Bronchial epithelial cell (primary cell): Measurements from ENCODE around the gene ATG9A. TPM values are rescaled to one million over a fixed set of nuclear protein-coding genes. Genes with fewer than 3 reads are reported as not detected.

ENCODE experiments used
- DNase-seq: peaks from one replicate; pipeline ENCODE4 v3.0.0-alpha.2; 2010; ENCODE audit warnings: low read depth
- FAIRE-seq: peaks from 2 replicates; lab custom pipeline; 2011; peaks lifted over from hg19 to GRCh38; lab: Jason Lieb, UNC
- H3K27me3 ChIP-seq: 2 replicates; pipeline ENCODE4 v1.5.1; 2011; ENCODE audit warnings: low read length; ENCODE audit not compliant: control insufficient read depth, insufficient read depth
- H3K36me3 ChIP-seq: 2 replicates; pipeline ENCODE4 v1.5.1; 2011; ENCODE audit warnings: low read length; ENCODE audit not compliant: control insufficient read depth, insufficient read depth
- H3K4me3 ChIP-seq: 2 replicates; pipeline ENCODE4 v1.5.1; 2011; ENCODE audit warnings: mild to moderate bottlenecking, low read depth, low read length, control low read depth
- CTCF ChIP-seq: IDR thresholded peaks from 2 replicates; pipeline ENCODE4 v1.5.1; 2011; ENCODE audit warnings: mild to moderate bottlenecking, moderate library complexity, low read length, control low read depth, inconsistent platforms; ENCODE audit not compliant: insufficient read depth, severe bottlenecking
- total RNA-seq: library from RNA; depleted of rRNA; stranded (reverse); fragments of >200 nt; gene quantifications from 2 replicates; pipeline ENCODE4 v1.2.1, GENCODE V29; 2014

Gene ATG9A
- total RNA-seq, 1 donor from 2014 or later, result 26.3 TPM

- no peak for TF ChIP-seq CTCF
- no peaks in the 10 kb centered on the region for H3K27me3 ChIP-seq
- no peaks in the 10 kb centered on the region for H3K36me3 ChIP-seq
- FAIRE-seq, result peak; percentile 89
- peak; percentile 98 for DNase-seq
- peak overlapping the region; percentile 4 for H3K4me3 ChIP-seq
Observed at GRCh38 chr2:219273937-219274336, 44.5 kb upstream of the ATG9A start.

GRCh38 chr2:219272995-219273394 is 43.6 kb upstream of the ATG9A start:
- no peak for TF ChIP-seq CTCF
- Histone ChIP-seq H3K27me3 (no peaks in the 10 kb centered on the region), H3K4me3 (no peak overlapping the region), H3K36me3 (no peaks in the 10 kb centered on the region)
- FAIRE-seq (no peak), DNase-seq (peak; percentile 68)

- no peak for DNase-seq
- Histone ChIP-seq H3K36me3 (no peaks in the 10 kb centered on the region), H3K4me3 (no peak overlapping the region), H3K27me3 (no peaks in the 10 kb centered on the region)
- TF ChIP-seq CTCF, result no peak
- no peak for FAIRE-seq
Observed at GRCh38 chr2:219272356-219272755, 42.9 kb upstream of the ATG9A start.

GRCh38 chr2:219271021-219271420 is 41.6 kb upstream of the ATG9A start:
- Histone ChIP-seq H3K36me3 (no peaks in the 10 kb centered on the region), H3K4me3 (no peak overlapping the region), H3K27me3 (no peaks in the 10 kb centered on the region)
- FAIRE-seq (no peak), DNase-seq (no peak)
- TF ChIP-seq CTCF, result no peak

- DNase-seq (no peak), FAIRE-seq (no peak)
- no peaks in the 10 kb centered on the region for H3K36me3 ChIP-seq
- no peak overlapping the region for H3K4me3 ChIP-seq
- TF ChIP-seq CTCF, result no peak
- H3K27me3 ChIP-seq, result no peaks in the 10 kb centered on the region
Observed at GRCh38 chr2:219270055-219270372, 40.6 kb upstream of the ATG9A start.

GRCh38 chr2:219269362-219270054 is 40.1 kb upstream of the ATG9A start:
- no peaks in the 10 kb centered on the region for H3K36me3 ChIP-seq
- peak; percentile 87 for FAIRE-seq
- no peak overlapping the region for H3K4me3 ChIP-seq
- H3K27me3 ChIP-seq, result no peaks in the 10 kb centered on the region
- TF ChIP-seq CTCF, result no peak
- DNase-seq, result peak; percentile 84
